ENCODE results near the gene DIPK1B.

The DIPK1B gene

GRCh38 chr9:136711751-136712689 lies at the start of gene DIPK1B:
Gene DIPK1B (plus strand): TSS chr9:136712572. CDS start chr9:136712666, 94 bp downstream.
- DNase-seq = no peak

- DNase-seq = no peak
These were observed 49.5 kb upstream of the DIPK1B start, which contains the start of gene EGFL7 for GRCh38 chr9:136662656-136663581. Gene EGFL7 (plus strand): TSS chr9:136662916. CDS start chr9:136668283, 5,367 bp downstream.

- DNase-seq = no peak
These were observed 48.1 kb upstream of the DIPK1B start for GRCh38 chr9:136664000-136664915.

GRCh38 chr9:136665111-136665703 lies 47.2 kb upstream of the DIPK1B start:
- no peak for DNase-seq

GRCh38 chr9:136665704-136666371 lies 46.5 kb upstream of the DIPK1B start:
- DNase-seq = no peak

GRCh38 chr9:136666372-136667213 lies 45.8 kb upstream of the DIPK1B start:
- no peak for DNase-seq

- no peak for DNase-seq
These were observed 45.0 kb upstream of the DIPK1B start for GRCh38 chr9:136667214-136667939.

- DNase-seq = no peak
These were observed 44.2 kb upstream of the DIPK1B start for GRCh38 chr9:136667940-136668760.

- DNase-seq = no peak
These were observed 43.2 kb upstream of the DIPK1B start for GRCh38 chr9:136668983-136669790.

- DNase-seq = no peak
These were observed 42.4 kb upstream of the DIPK1B start for GRCh38 chr9:136669791-136670464.

GRCh38 chr9:136670576-136671253 lies 41.7 kb upstream of the DIPK1B start:
- no peak for DNase-seq

GRCh38 chr9:136671254-136671614 lies 41.1 kb upstream of the DIPK1B start:
- no peak for DNase-seq

- DNase-seq = peak; percentile 78
These were observed 40.5 kb upstream of the DIPK1B start for GRCh38 chr9:136671646-136672430.

GRCh38 chr9:136672431-136673087 lies 39.8 kb upstream of the DIPK1B start:
- DNase-seq = no peak

Measured in stimulated activated CD8-positive, alpha-beta memory T cell treated with anti-CD3 and anti-CD28 coated beads, Interleukin-4, amount 100 ng/mL, for 48 hours (primary cell).